Measurements from ENCODE around the gene CD79B.

CD79B gene

DNA sequence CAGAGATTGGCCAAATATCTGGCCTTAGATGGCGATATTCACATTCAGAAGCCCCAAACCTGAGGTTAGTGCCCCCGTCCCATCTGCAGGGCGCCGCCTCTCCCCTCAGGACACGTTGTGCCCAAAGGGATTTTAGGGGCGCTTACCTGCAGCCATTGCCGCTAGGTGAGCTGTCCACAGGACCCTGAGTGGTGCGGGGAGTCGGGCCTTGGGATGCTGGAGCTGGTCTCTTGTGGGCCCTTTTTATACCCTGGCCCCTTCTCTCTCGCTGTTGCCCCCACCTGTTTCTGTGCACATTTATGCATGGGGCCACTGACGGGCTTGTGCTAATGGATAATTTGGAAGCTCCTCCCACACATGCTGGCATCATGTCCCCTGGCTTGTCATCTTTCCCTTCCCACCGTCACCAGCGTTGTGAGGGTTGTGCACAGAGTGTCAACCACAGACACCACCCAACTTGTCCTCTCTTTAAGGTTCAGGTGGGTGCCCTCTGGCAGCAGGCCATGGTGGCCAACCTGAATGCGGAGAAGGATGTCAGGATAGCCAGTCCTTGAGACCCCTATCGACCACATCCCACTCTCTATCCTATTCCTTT, 21.0 kb downstream of the CD79B start, which contains the start of gene CSHL1:
TSS of gene CSHL1 (minus strand) at position 218 of the 595 bp plus-strand sequence. CDS start at position 156, 62 bp downstream.
- ATAC-seq = no peak

DNA sequence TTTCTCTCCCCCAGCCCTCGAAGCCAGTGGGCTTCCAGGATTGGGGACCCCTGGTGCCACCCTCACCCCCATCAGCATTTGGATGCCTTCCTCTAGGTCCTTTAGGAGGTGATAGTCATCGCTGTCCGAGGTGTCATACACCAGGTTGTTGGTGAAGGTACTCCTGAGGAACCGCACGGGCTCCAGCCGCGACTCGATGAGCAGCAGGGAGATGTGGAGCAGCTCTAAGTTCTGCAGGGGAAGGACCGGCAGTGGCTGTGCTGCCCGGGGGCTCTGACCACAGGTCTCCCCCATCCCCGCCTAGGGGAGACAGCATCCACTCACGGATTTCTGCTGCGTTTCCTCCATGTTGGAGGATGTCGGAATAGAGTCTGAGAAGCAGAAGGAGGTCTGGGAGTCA, 22.0 kb downstream of the CD79B start:
- ATAC-seq = no peak
- TF ChIP-seq SNAI2 (CRISPR knock-in tag; IDR thresholded peaks at IDR 0.05) (no peak), ISL1 (CRISPR knock-in tag; IDR thresholded peaks at IDR 0.05) (no peak), OSR1 (CRISPR knock-in tag; IDR thresholded peaks at IDR 0.05) (no peak), ARNTL (CRISPR knock-in tag; IDR thresholded peaks at IDR 0.05; ENCODE audit: borderline replicate concordance, low read depth) (no peak), ZFP3 (CRISPR knock-in tag; IDR thresholded peaks at IDR 0.05) (no peak), GLIS3 (CRISPR knock-in tag; IDR thresholded peaks at IDR 0.05) (no peak), ZC3H10 (CRISPR knock-in tag; IDR thresholded peaks at IDR 0.05) (no peak), CSDC2 (CRISPR knock-in tag; IDR thresholded peaks at IDR 0.05) (no peak)
- TF ChIP-seq, protein P1, sequence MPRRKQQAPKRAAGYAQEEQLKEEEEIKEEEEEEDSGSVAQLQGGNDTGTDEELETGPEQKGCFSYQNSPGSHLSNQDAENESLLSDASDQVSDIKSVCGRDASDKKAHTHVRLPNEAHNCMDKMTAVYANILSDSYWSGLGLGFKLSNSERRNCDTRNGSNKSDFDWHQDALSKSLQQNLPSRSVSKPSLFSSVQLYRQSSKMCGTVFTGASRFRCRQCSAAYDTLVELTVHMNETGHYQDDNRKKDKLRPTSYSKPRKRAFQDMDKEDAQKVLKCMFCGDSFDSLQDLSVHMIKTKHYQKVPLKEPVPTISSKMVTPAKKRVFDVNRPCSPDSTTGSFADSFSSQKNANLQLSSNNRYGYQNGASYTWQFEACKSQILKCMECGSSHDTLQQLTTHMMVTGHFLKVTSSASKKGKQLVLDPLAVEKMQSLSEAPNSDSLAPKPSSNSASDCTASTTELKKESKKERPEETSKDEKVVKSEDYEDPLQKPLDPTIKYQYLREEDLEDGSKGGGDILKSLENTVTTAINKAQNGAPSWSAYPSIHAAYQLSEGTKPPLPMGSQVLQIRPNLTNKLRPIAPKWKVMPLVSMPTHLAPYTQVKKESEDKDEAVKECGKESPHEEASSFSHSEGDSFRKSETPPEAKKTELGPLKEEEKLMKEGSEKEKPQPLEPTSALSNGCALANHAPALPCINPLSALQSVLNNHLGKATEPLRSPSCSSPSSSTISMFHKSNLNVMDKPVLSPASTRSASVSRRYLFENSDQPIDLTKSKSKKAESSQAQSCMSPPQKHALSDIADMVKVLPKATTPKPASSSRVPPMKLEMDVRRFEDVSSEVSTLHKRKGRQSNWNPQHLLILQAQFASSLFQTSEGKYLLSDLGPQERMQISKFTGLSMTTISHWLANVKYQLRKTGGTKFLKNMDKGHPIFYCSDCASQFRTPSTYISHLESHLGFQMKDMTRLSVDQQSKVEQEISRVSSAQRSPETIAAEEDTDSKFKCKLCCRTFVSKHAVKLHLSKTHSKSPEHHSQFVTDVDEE (CRISPR knock-in tag; IDR thresholded peaks at IDR 0.05) = no peak
- TF ChIP-seq, protein P2, sequence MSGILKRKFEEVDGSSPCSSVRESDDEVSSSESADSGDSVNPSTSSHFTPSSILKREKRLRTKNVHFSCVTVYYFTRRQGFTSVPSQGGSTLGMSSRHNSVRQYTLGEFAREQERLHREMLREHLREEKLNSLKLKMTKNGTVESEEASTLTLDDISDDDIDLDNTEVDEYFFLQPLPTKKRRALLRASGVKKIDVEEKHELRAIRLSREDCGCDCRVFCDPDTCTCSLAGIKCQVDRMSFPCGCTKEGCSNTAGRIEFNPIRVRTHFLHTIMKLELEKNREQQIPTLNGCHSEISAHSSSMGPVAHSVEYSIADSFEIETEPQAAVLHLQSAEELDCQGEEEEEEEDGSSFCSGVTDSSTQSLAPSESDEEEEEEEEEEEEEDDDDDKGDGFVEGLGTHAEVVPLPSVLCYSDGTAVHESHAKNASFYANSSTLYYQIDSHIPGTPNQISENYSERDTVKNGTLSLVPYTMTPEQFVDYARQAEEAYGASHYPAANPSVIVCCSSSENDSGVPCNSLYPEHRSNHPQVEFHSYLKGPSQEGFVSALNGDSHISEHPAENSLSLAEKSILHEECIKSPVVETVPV (CRISPR knock-in tag; IDR thresholded peaks at IDR 0.05) = no peak
- TF ChIP-seq, protein P3, sequence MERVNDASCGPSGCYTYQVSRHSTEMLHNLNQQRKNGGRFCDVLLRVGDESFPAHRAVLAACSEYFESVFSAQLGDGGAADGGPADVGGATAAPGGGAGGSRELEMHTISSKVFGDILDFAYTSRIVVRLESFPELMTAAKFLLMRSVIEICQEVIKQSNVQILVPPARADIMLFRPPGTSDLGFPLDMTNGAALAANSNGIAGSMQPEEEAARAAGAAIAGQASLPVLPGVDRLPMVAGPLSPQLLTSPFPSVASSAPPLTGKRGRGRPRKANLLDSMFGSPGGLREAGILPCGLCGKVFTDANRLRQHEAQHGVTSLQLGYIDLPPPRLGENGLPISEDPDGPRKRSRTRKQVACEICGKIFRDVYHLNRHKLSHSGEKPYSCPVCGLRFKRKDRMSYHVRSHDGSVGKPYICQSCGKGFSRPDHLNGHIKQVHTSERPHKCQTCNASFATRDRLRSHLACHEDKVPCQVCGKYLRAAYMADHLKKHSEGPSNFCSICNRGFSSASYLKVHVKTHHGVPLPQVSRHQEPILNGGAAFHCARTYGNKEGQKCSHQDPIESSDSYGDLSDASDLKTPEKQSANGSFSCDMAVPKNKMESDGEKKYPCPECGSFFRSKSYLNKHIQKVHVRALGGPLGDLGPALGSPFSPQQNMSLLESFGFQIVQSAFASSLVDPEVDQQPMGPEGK (CRISPR knock-in tag; IDR thresholded peaks at IDR 0.05; ENCODE audit: borderline replicate concordance) = no peak
- TF ChIP-seq, protein P4, sequence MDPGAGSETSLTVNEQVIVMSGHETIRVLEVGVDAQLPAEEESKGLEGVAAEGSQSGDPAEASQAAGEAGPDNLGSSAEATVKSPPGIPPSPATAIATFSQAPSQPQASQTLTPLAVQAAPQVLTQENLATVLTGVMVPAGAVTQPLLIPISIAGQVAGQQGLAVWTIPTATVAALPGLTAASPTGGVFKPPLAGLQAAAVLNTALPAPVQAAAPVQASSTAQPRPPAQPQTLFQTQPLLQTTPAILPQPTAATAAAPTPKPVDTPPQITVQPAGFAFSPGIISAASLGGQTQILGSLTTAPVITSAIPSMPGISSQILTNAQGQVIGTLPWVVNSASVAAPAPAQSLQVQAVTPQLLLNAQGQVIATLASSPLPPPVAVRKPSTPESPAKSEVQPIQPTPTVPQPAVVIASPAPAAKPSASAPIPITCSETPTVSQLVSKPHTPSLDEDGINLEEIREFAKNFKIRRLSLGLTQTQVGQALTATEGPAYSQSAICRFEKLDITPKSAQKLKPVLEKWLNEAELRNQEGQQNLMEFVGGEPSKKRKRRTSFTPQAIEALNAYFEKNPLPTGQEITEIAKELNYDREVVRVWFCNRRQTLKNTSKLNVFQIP (CRISPR knock-in tag; IDR thresholded peaks at IDR 0.05; ENCODE audit: borderline replicate concordance, low read depth) = no peak

More for the DNA sequence above, 21.0 kb downstream of the CD79B start, which contains the start of gene CSHL1:
- TF ChIP-seq, protein P1 (CRISPR knock-in tag; IDR thresholded peaks at IDR 0.05) = no peak
- TF ChIP-seq SNAI2 (CRISPR knock-in tag; IDR thresholded peaks at IDR 0.05) = no peak
- no peak for TF ChIP-seq RARB (CRISPR knock-in tag; IDR thresholded peaks at IDR 0.05)
- TF ChIP-seq, protein P4 (CRISPR knock-in tag; IDR thresholded peaks at IDR 0.05; ENCODE audit: borderline replicate concordance, low read depth) = no peak
- TF ChIP-seq, protein P3 (CRISPR knock-in tag; IDR thresholded peaks at IDR 0.05; ENCODE audit: borderline replicate concordance) = no peak
- TF ChIP-seq CSDC2 (CRISPR knock-in tag; IDR thresholded peaks at IDR 0.05) = no peak
- no peak for TF ChIP-seq ZFP30 (CRISPR knock-in tag; IDR thresholded peaks at IDR 0.05)
- TF ChIP-seq TOX (CRISPR knock-in tag; IDR thresholded peaks at IDR 0.05; ENCODE audit: borderline replicate concordance) = no peak
- TF ChIP-seq, protein P5, sequence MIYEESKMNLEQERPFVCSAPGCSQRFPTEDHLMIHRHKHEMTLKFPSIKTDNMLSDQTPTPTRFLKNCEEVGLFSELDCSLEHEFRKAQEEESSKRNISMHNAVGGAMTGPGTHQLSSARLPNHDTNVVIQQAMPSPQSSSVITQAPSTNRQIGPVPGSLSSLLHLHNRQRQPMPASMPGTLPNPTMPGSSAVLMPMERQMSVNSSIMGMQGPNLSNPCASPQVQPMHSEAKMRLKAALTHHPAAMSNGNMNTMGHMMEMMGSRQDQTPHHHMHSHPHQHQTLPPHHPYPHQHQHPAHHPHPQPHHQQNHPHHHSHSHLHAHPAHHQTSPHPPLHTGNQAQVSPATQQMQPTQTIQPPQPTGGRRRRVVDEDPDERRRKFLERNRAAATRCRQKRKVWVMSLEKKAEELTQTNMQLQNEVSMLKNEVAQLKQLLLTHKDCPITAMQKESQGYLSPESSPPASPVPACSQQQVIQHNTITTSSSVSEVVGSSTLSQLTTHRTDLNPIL (CRISPR knock-in tag; IDR thresholded peaks at IDR 0.05; ENCODE audit: low read depth) = no peak
- TF ChIP-seq ZNF565 (CRISPR knock-in tag; conservative IDR thresholded peaks at IDR 0.05; ENCODE audit: low read depth) = no peak
- TF ChIP-seq PPARA (CRISPR knock-in tag; IDR thresholded peaks at IDR 0.05; ENCODE audit: borderline replicate concordance) = no peak
- TF ChIP-seq ZC3H10 (CRISPR knock-in tag; IDR thresholded peaks at IDR 0.05) = no peak
- TF ChIP-seq ZNF8 (CRISPR knock-in tag; IDR thresholded peaks at IDR 0.05) = no peak
- TF ChIP-seq ZFP3 (CRISPR knock-in tag; IDR thresholded peaks at IDR 0.05) = no peak
- no peak for TF ChIP-seq TCF4 (CRISPR knock-in tag; IDR thresholded peaks at IDR 0.05; ENCODE audit: borderline replicate concordance)
- no peak for TF ChIP-seq ZNF70 (CRISPR knock-in tag; IDR thresholded peaks at IDR 0.05)
- TF ChIP-seq BACH2 (CRISPR knock-in tag; IDR thresholded peaks at IDR 0.05; ENCODE audit: borderline replicate concordance) = no peak
- no peak for TF ChIP-seq GLIS3 (CRISPR knock-in tag; IDR thresholded peaks at IDR 0.05)
- no peak for TF ChIP-seq OSR1 (CRISPR knock-in tag; IDR thresholded peaks at IDR 0.05)
